Activated naive CD8-positive, alpha-beta T cell treated with anti-CD3 and anti-CD28 coated beads, Interleukin-2, amount 50 U/mL, for 16 hours (primary cell): ENCODE measurements around the gene MEI1.
"Not testable (repeated sequence)": the region's sequence is repeated elsewhere in the genome, so short reads cannot be mapped to it uniquely, and the experiment has no call there.

Experiments used
- DNase-seq: peaks from one replicate; pipeline ENCODE4 v3.0.0-alpha.2; 2020; ENCODE audit warnings: low read depth, low spot score

Gene MEI1

DNA sequence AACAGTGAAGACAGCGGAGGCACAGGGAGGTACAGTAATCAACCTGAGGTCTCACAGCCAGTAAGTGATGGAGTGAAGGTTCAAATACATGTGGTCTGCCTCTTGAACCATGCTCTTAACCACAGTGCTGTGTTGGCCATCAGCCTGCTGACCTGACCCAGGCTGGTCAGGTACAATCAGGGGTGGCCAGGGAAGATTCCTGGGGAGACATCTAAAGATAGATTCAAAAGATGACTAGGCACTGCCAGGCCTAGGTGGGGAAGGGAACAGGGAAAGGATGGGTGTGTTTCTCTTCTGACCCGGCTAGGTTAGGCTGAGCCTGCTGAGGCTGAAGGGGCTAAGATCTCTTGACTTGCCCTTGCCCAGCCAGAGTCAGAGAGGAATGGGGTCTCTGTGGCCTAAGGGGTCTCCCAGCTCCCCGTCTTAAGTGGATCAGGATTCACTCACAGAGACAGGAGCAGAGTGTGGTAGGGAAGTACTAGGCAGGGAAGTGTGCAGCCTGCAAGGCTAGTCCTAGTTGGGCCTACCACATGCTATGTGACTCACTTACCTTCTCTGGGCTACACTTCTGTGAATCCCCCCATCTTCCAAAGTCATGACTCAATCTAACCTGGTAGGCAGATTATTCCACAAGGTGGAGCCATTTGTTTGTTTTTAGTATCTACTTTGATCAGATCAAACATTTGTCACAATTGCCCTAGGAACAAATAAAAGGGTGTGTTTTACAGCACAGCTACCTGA is 123.2 kb downstream of the MEI1 start:
- no peak for DNase-seq

DNA sequence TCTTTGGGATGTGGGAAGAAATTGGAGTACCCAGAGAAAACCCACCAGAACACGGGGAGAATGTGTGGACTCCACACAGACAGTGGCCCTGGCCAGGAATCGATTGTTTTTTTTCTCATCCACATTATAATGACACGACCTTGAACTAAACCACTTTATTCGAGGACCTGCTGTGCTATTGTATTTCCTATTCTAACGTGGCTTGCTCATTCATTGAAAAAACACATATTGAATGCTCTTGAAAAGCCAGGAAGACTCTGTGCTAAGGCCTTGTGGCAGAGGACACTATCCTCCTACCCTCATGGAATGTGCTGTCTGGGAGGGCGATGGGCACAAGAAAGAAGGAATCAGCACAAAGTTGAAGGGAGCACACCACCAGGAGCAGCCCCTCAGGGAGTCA is 124.5 kb downstream of the MEI1 start:
- no peak for DNase-seq

DNA sequence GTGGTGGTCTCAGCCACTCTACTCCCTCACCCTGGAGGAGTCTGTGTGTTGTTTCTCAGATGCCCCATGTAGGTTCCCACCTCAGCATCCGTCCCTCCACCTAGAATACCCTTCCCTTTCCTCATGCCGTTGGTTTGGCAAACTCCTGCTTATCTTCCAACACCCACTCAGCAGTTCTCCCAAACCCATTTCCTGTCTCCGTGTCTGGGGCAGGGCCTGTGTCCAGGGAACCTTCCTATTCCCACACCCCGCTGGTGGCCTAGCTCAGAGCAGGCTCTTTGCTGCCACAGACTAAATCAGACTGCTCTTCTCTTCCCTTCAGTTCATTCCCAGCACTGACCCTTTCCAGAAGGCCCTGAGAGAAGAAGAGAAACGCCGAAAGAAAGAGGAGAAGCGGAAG is 126.1 kb downstream of the MEI1 start:
- no peak for DNase-seq

DNA sequence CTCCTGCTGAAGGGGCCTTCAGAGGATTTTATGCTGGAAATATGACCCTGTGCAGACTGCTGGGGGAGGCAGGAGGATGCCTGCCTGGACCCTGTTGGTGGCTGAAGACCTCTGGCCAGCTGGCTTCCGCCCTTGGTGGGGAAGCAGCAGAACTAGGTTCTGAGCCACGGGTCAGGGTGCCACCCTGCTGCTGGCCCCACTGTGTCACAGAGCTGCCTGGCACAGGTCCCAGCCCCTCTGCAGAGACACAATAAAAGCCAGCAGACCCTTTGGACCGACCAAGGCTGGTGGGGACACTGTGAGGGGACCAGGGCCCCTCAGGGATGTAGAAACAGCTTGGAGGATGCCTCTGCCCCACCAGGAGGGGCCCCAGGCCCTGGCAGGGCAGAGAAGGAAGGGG is 126.7 kb downstream of the MEI1 start:
- no peak for DNase-seq

DNA sequence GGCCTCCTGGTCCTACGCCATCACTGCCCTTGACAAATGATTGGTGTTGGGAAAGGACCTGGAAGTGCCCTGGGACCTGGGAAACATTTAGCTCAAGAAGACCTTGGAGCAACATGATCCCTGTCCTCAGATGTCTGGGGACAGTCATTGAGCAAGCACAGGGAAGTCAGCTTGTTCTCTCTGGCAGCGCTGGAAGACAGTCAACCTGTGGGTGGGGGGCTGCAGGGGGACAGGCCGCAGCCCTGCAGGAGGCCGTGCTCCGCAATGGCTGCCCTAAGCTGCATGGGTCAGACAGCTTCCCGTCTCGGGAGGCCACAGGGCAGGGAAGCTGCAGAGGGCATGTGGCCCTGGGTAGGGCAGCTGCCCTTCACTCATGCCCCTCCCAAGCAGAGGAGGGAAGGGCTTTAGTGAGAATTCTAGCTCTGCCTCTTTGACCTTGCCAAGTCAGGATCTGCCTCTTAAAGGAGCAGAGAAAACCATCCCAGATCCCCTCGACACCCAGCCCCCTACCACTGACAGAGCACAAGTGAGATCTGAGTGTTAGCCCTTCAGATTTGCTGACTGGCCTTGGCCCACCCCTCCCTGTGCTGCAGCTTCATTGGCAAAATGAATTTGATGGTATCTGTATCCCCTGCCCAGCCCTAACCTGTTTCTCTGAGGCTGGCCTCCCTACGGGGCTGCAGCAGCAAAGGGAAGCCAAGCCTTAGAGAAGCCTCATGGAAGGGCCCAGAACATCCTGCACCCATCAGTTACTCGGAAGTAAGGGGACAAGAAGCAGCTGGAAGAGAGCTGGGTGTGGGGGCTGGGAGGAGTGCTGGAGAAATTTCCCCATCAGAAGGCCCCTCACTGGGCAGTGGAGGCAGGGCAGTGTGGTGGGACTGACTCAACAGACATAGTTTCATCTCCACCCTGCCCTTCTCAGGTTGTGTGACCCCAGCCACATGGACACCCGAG is 127.4 kb downstream of the MEI1 start:
- no peak for DNase-seq

DNA sequence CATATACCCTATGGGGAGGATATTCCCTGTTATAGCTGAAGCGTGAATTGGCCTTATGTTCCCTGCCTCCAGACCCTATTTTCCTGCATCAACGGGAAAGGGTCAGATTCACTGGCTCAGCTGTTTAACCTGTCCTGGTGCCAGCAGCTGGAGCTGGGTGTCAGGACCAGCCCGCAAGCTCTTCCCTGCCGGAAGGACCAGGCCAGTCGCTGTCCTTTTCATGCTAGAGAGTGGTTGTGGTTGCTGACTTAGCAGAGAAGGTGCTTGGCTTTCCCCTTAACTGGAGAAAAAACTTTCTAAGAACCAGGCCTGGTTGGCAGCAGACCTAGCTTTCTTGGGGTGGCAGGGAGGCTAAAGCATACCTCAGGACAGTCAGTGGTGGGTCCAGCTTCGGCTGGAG is 128.4 kb downstream of the MEI1 start:
- no peak for DNase-seq

DNA sequence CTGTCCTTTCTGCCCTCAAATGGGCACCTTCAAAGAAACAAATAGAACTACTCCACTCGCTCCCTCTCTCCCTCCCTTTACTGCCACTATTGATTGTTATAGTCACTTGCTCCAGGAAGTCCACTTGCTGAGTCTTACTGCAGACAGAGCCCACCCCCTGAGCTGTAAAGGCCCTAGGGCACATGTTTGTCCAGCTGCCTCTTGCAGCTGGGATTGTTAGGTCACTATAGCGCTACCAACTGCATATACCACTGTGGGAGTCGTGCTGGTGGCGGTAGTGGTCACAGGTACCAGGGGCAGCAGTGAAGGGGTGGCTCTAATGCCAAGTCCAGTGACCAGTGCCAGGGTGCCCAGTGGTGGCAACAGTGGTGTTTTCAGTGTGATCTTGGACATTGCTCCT is 129.2 kb downstream of the MEI1 start:
- DNase-seq: no peak

DNA sequence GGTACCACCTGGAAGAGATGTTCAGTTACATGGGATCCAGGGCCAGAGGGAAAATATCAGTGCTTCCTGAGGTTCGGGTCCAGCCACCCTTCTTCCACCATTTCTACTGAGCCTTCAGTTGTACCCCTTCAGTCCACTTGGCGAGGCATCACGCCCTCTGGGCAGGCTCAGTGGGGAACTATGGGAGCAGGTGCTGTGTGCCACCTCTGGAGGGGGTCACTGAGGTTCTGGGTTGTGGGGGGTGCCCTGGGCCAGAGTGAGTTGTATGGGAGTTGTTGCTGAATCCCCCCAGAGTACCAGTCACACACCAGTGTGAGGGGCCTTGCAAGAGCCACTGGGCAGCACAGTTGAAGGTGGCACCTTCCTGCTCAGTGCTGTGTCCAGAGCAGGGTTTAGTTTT is 130.9 kb downstream of the MEI1 start:
- DNase-seq: no peak

DNA sequence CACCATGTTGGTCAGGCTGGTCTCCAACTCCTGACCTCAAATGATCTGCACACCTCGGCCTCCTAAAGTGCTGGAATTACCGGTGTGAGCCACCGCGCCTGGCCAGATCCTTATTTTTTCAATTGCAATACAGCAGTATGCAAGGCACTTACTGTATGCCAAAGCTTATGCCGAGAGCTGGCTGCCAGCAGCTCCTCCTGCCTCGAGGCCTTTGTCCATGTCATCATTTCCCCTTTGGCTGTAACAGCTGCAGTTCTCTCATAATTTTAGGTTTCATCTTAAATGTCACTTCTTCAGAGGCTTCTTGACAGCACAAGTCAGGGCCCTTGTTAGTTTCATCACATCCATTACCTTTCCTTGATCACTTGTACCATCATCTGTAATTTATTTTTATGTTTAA is 132.1 kb downstream of the MEI1 start:
- DNase-seq: no peak

DNA sequence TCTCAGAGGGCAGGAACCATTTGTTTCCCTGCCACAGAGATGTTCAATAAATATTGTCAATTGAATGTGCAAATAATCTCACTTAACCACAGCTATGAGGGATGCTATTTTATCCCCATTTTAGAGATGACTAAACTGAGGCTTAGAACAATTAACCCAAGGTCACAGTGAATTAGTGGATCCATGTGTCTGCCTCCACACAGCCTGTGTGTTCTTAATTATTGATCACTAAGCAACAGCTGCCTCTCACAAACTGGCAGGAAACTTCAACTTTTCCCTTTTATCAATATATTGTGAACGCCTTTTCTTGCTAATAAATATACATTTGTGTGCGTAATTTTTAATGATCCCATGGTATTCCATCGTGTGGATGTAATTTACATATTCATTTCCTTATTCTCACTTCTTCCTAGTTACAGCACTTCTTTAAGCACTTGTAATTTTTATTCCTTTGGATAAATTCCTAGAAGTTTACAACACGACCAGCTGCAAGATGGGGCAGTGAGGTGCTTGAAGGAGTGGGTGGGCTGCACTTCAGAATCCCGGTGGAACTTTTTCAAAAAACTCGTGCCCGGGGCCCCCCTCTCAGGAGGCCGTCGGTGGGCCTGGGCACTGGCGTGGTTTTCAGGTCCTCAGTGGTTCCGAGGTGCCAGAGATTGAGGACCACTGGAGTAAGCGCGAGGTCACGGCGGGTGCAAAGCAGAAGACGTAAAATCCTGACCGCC is 132.7 kb downstream of the MEI1 start:
- no peak for DNase-seq

DNA sequence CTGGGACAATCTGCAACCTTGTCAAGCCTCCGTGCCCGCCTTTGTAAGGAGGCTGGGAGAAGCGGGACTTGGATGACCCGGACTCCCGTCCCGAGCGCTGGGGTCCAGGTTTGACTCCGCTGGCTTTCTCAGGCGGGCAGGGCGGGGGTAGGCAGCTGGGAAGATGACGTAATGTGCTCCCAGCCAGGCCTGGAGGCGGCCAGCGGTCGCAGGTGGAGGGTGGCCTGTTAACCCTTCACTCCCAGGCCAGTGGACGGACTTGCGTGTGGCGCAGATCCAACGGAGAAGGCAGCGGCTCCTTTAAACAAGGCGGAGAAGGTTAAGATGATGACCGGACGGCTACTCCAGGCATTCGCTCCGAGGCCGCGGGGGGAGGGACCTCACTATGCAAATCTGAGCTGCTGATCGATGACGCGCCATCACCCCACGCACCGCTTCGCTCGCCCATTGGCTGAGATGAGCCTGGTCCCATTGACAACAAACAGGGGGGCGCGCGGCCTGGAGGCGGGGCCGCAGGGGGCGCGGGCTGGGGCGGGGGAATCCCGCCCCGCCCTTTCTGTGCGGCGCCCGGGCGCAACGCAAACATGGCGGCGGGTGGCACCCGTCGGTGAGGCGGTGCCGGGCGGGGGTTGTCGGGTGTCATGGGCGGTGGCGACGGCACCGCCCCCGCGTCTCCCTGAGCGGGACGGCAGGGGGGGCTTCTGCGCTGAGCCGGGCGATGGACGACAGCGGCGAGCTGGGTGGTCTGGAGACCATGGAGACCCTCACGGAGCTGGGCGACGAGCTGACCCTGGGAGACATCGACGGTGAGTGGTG is 133.5 kb downstream of the MEI1 start, which contains the start of gene SREBF2:
SREBF2 (plus strand) TSS at position 553 of the 816 bp plus-strand sequence; CDS start at position 719, 166 bp downstream.
- peak; percentile 97 for DNase-seq

DNA sequence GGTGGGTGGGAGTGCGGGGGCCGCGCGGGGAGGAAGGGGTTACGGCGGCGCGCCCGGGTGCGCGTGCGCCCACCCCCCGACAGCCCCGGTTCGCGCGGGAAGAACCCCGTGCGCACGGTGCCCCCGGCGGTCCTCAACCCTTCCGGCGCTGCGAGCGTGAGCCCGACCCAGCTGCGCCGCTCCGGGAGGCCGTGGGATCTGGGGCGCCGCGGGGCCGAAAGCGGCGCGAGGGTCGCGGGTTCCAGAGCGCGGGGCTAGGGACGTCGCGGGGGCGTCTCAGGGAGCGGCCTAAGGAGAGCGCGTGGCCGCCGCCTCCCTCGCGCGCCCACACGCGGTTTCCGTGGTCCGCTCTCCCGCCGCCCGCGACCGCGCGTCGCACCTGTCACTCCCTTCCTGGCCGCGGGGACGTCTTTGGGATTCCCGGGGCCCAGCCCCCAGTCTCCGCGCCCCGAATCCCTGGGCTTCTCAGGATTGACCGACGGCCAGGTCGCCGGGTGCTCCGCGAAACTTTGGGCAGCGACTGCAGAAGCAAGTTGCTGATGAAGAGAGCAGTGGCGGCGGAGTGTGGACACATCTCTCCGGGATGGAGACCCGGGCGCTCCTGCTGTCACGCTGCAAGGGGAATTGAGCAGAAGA is 134.2 kb downstream of the MEI1 start:
- no peak for DNase-seq

DNA sequence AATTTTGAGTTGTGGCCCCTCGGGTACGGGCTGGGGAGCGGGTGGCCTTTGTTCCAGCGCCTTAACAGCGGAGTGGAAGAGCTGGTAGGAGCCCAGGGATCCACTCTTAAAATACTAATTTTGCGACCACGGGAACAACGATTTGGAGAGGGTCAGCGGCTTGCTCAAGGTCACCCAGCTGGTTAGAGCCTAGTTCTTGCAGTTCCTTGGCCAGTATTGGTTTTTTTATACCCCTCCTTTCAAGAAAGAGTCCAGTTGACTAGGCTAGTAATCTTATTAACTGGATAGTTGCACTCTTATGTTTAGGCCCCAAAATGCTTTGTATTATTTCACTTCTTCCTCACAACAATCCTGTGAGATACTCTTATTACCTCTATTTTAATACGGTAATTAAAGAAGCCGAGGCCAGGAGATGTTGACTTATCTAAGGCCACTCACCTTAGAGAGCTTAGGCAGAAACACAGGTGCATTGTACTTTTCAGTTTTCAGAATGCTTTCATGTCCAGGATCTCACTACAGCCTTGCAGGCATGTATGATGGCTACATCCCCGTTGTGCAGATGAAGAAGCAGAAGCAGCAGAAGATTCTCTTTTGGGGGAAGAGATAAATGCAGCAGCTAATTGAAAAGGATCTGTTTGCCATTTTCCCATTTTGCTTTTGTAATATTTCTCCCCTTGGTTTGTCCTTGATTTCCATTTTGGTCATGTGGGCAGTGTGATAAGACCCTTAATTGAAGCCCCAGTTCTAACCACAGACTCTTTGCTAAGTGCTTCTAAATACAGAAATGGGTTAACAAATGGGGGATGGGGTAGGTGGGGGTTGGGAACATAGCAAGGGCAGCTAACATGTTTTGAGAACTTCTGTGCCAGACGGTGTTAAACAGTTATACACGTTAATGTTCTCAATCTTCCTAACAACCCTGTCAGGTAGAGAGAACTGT is 135.0 kb downstream of the MEI1 start:
- no peak for DNase-seq

DNA sequence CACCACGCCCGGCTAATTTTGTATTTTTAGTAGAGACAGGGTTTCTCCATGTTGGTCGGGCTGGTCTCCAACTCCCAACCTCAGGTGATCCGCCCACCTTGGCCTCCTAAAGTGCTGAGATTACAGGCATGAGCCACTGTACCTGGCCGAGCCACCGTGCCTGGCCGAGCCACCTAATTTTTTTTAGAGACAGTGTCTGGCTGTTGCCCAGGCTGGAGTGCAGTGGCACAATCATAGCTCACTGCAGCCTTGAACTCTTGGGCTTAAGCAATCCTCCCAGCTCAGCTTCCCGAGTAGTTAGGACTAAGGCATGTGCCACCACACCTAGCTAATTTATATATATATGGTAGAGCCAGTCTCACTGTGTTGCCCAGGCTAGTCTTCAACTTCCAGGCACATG is 136.2 kb downstream of the MEI1 start:
- DNase-seq: not testable (repeated sequence)

DNA sequence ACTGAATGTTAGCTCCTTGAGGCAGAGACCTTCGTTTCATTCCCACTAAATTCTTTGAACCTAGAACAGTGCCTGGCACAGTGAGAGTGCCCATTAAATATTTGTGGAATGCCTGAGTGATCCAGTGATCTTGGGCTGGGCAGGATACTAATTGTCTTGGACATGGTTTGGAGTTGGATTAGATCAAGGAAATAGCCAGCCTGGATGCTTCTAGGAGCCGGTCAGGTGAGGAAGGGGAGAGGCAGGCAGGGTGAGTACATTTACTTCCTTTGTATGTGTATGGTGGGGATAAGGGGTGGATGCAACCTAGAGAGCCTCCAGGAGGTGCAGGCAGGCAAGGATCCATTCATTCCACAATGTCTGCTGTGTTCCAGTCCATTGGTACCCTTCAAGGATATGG is 137.2 kb downstream of the MEI1 start:
- no peak for DNase-seq

DNA sequence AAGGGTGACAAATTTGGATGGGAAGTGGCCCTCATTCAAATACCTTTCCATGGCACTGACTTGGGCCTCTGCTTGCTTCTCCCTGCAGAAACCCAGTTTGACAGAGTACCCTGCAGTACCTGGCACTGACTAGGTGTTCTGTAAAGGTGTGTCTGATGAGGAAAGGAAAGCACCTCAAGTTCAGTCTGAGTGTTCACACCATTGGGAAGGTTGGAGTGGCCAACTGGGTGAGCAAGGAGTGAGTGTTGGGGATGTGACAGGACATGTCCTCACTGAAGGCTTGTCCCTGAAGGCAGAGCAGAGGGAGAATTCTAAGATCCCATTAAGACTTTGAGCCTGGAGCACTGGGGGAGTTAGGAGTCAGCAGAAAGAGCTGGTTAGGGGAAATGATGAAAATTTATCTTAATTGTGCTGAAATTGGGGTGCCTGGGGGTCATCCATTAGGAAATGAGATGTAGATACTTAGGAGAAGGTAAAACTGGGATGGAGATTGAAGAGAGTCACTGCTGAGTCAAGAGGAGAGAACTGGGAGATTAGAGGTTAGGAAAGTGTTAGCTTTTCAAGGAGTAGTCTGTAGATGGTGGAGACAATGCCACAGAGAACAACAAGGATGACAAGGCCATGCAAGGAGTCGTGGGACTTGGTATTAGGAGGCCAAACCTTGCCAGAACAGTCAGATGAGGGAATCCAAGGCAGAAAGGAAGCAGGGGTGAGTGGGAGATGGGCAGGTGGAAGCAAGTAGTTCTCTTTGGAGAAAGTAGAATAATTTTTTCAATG is 139.7 kb downstream of the MEI1 start:
- DNase-seq: no peak

DNA sequence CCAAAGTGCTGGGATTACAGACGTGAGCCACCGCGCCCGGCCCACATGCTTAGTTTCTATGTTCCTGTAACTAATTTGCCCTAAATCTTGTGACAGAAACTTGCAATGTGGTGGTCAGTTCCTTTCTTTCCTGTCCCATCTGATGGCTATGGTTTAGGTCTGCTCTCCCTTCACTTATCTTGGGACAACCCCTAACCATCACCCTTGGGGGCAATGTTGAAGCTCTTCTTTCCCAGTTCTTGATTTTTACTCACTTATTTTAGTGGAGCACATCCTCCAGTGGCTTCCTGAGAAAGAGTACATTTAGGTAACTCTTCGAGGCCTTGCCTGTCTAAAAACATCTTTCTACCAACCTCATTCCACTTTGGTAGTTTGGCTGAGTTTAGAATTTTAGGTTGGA is 140.9 kb downstream of the MEI1 start:
- no peak for DNase-seq

DNA sequence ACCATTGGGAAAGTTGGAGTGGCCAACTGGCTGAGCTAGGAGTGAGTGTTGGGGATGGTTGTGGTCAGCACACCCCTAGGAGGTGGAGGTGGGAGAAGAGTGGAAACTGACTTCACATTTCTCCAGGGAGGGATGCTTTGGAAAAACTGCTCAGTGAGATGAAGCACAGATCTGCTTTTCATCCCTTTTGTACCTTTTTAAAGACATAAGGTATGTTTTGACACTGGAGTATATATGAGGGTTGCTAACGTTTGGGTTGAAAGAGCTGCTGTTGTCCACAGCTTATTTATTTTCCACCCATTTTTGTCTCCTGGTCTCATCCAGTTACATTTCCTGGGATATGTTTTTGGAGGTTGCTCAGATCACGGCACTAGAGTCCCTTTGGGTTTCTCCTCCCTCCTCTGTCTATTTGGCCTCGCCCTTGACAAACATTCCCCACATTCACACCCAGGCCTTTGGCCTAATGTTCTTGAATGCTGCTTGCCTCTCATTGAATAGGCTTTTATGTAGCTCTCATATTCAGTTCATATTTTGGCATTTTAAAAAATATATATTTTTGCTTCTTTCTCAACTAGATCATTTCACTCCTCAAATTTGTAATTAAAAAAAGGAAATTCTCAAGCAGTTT is 141.9 kb downstream of the MEI1 start:
- no peak for DNase-seq
